HG03103 (cell line): ENCODE data around the gene ST6GALNAC2.

ENCODE experiments used
- ATAC-seq: cut with Tn5 transposase; IDR thresholded peaks from one replicate; pipeline ENCODE4 v1.9.1; 2021; ENCODE audit warnings: low read depth; ENCODE audit not compliant: unreplicated experiment

ST6GALNAC2 gene

GRCh38 chr17:76601065-76601464, 15.4 kb upstream of the ST6GALNAC2 start:
- no peak for ATAC-seq

GRCh38 chr17:76599694-76600460, 14.2 kb upstream of the ST6GALNAC2 start:
- no peak for ATAC-seq

- ATAC-seq: no peak
These were observed 12.4 kb upstream of the ST6GALNAC2 start for GRCh38 chr17:76598004-76598439.

- no peak for ATAC-seq
These were observed 11.7 kb upstream of the ST6GALNAC2 start for GRCh38 chr17:76597156-76598003.

GRCh38 chr17:76594690-76595089, 9.0 kb upstream of the ST6GALNAC2 start:
- no peak for ATAC-seq

- ATAC-seq: no peak
These were observed 8.3 kb upstream of the ST6GALNAC2 start for GRCh38 chr17:76593959-76594358.

- no peak for ATAC-seq
These were observed 7.7 kb upstream of the ST6GALNAC2 start for GRCh38 chr17:76593384-76593826.

GRCh38 chr17:76588182-76588581, 2.5 kb upstream of the ST6GALNAC2 start:
- ATAC-seq: no peak

- no peak for ATAC-seq
These were observed 1.3 kb upstream of the ST6GALNAC2 start for GRCh38 chr17:76586741-76587487.

GRCh38 chr17:76585033-76585648, 519 bp downstream of the ST6GALNAC2 start:
- no peak for ATAC-seq

GRCh38 chr17:76584427-76585032, 1.1 kb downstream of the ST6GALNAC2 start:
- ATAC-seq: no peak

- ATAC-seq: no peak
These were observed 3.0 kb downstream of the ST6GALNAC2 start for GRCh38 chr17:76582660-76583059.

GRCh38 chr17:76581515-76581914, 4.1 kb downstream of the ST6GALNAC2 start:
- ATAC-seq: no peak

GRCh38 chr17:76579281-76579680, 6.4 kb downstream of the ST6GALNAC2 start:
- no peak for ATAC-seq

- no peak for ATAC-seq
These were observed 7.3 kb downstream of the ST6GALNAC2 start for GRCh38 chr17:76578376-76578775.

- ATAC-seq: no peak
These were observed 7.8 kb downstream of the ST6GALNAC2 start for GRCh38 chr17:76577876-76578275.

GRCh38 chr17:76576189-76576588, 9.5 kb downstream of the ST6GALNAC2 start:
- no peak for ATAC-seq

GRCh38 chr17:76575570-76575969, 10.1 kb downstream of the ST6GALNAC2 start:
- ATAC-seq: no peak

GRCh38 chr17:76574166-76574565, 11.5 kb downstream of the ST6GALNAC2 start:
- ATAC-seq: no peak

GRCh38 chr17:76573096-76573495, 12.6 kb downstream of the ST6GALNAC2 start:
- ATAC-seq: no peak
